NCI-H1417 treated with DMSO at 0.1 percent for 48 hours (cell line): Measurements from ENCODE around the gene KIF6.

ENCODE experiments used
- DNase-seq: peaks from one replicate; lab custom pipeline; 2025; lab: John Stamatoyannopoulos, UW

Gene KIF6

DNA sequence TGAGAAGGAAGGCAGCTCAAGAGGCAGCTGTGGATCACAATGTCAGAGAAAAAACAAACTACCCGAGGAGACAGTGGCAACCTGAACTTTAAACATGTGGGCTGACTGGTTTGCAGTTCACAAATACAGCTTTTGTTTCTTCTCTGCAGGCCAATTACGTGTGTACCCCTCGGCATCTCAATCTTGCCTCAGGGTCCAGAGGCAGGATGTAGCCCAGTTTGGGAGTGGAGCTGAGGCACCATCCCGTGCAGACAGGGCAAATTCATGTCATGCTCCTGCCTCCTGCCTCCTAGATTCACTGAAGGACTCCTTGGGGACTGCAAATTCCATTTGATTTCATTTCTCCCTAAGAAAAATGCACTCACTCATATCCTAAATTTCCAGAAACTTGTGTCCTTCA lies 308.5 kb downstream of the KIF6 start:
- DNase-seq = no peak

DNA sequence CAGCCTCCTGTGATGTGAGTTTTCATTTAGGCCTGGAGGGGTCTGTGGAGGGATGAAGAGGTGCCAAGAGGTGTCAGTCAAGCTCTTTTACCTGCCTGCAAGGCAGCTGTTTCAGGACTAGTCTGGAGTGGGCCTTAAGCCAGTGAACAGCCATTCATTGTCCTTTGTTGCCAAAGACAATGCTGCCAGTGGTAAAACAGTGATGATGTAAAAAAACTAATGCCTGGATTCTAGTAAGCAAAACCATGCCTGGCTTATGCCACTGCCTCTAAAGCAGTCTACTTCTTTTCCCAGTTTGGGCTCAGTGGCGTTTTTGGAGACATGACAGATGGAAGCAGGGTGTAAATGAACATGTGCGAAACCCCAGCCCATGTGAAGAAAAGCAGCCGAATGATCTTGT lies 309.2 kb downstream of the KIF6 start:
- DNase-seq = no peak

DNA sequence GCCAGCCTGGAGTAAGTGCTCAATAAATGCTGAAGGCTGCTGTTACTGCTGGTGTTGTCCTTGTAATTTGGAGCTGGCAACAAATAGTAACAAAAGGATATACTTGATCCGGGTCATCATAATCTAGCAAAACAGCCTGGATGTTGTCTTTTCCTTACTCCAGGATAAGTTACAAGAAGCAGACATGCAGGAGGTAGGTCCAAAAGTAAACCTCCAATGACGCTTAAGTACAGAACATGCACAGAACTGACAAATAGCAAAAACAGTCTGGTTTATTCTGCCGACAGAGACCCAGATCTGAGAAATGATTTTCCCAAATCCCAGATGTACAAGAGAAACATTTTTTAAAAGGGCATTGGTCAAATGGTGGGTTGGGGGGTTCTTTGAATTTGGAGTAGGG lies 309.7 kb downstream of the KIF6 start:
- DNase-seq = no peak

GRCh38 chr6:39411465-39411864 lies 313.7 kb downstream of the KIF6 start:
- no peak for DNase-seq

DNA sequence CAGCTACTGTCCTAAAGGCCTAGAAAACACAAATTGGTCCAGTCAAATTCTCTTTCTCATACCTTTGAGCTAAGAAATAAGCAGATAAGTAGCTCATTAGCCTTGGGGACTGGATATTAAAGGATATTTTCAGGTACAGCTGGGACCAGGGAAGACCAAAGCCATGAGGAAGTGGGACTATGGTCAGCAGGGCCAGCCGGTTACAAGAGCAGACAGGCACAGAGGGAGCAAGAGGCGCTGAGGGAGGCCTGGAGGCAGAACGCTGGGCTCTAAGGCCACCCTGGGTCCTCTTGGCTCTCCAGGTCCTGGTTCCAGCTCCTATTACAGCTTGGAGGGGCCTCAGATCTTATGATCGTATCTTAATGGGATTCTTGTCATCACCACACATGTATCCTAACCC lies 314.2 kb downstream of the KIF6 start:
- no peak for DNase-seq

DNA sequence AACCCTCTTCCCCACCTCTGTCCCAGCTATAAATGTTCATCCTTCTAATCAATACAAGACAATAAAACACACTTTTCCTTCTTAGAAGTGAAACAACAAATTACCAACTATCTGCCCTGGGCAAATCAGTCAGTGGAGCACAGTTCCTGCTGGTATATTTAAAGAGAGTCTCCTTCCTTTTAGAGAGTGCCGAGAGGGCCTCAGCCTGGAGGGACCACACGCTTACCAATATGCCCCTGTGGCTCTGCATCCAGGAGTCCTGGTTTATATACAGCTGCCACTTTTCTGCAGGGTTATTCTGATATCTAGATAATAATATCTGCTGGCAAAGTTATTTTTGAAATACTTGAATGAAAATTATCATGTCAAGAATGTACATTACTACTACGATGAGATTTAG lies 315.3 kb downstream of the KIF6 start:
- no peak for DNase-seq

- DNase-seq = no peak
Measured at GRCh38 chr6:39407446-39407993, 317.7 kb downstream of the KIF6 start.

- DNase-seq = no peak
Measured at GRCh38 chr6:39404312-39404711, 320.9 kb downstream of the KIF6 start.

DNA sequence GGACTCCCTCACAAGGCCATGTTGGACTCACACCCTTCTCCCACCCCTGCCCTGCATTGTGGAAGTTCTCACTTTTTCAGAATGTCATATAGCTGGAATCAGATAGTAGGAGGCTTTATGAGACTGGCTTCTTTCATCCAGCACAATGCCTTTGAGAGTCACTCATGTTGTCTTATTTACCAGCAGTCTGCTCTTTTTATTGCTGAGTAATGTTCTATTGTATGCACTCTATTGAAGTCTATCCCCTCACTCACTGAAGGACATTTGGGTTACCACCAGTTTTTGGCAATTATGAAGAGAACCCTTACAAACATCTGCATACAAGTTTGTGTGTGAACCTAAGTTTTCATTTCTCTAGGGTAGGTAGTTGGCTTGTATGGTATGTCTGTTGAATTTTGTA lies 321.9 kb downstream of the KIF6 start:
- no peak for DNase-seq

GRCh38 chr6:39402239-39402751 lies 322.9 kb downstream of the KIF6 start:
- no peak for DNase-seq

DNA sequence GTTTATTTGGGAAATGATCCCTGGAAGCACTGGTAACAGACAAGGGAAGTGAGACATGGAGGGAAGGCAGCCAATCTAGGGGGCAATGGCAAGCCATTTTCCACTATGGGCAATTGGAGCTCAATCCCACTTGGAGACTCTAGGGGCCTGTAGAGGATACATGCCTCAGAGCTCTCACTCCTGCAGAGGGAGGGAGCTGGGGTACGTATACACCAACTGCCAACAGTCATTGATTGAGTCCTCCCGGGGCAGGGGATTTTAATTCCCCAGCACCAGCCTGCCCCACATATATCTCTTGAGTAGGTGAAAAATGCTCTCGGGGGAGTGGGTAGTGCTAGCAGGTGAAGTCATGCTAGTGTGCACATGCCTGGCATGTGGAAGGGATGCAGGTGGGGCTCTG lies 323.8 kb downstream of the KIF6 start:
- no peak for DNase-seq

DNA sequence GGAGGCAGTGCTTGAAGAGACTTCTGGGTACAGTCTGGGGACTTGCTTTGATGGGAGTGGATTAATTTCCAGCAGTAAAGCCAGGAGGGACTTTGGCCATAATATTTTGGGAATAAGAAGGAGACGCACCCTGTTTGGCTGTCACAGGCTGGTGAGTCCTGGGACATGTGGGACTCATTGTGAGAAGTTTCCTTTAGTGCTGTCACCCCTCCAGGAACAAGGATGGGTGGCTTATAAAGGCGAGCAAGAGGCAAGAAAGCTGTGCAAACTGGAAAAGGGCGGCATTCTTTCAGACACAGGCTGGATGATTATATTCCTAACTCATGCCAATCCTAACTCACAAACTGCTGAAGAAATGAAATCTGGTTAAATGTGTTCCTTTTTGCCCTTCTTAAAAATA lies 325.2 kb downstream of the KIF6 start:
- no peak for DNase-seq

DNA sequence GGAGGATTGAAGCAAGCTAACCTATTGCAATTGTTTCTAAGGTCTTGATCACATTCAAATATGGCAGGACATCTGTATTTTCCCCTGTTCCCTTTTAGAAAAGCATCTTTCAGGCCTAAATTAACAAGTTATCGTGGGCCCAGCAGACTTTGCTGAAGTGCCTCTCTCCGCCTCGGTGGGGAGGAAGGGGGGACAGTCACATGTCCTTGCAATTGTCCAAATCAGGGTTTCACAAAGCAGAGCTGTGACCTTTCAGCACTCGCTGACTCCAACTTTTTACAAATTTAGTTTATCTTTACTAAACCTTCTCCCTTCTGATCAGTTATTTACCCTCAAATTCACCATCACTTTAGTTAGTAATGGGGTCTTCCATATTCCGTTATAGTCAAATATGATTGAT lies 328.4 kb downstream of the KIF6 start:
- no peak for DNase-seq

DNA sequence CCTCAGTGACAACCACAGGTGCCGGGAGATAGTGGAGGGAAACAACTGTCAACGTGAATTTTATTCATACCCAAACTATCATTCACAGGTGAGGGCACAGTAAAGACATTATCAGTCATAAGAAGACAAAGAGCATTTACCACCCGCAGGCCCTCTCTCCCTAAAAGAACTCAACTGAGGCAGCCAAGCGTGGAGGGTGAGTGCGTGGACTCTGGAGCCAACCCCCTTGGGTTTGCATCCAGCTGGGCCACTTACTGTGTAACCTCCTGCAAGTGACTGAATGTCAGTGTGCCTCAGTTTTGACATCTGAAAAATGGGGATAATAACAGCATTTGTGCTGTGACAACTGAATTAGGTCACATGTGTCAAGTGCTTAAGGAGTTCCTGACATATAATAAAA lies 332.1 kb downstream of the KIF6 start:
- no peak for DNase-seq

DNA sequence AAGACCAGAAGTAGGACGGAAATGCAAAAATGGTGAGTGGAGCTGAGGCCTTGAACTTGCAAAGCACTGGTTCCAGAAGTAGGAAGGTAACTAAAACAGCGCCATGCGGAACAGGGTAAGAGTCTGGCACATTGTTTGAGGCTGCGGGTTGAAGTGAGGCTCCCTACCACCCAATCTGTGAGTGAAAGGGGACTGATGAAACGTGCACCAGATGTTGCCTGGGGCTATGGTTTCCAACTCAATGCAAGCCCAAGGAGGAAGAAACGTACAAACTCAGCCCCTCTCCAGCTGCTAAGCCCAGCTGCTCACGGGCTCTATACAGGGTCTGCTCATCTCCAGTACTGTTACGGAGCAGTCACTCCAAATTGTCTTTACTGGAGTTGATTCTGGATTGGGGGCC lies 334.0 kb downstream of the KIF6 start:
- DNase-seq = no peak

DNA sequence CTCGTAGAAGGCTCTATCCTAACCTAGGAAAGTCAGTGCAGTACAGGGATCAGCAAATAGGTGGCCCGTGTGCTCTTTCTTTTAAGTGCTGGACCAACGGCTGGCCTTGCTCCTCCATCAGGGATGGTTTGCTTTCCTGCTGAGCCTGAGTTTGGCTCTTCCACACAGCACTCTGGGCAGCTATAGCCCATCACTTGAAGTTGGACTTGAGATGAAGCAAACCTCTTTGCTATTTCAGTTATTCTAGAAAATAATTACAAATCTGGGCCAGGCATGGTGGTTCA lies 335.8 kb downstream of the KIF6 start:
- no peak for DNase-seq

- DNase-seq = no peak
Measured at GRCh38 chr6:39388606-39389483, 336.4 kb downstream of the KIF6 start.

DNA sequence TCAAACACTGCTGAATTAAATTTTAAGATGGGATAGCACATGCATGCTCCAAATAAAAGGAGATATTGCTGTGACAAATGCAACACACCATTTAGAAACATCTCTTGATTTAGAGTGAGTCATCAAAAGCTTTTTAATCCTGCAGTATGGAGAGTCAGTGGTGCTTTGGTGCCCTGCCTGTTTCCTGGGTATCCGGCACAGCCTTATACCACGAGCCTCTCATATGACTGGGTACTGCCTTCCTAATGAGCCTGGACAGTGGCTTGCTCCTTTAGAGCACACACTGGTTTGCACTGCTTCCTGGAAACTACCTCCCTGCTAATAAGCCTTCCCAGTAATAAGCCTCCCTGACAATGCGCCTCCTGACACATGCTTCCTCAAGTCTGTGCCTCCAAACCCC lies 337.4 kb downstream of the KIF6 start:
- DNase-seq = no peak

- no peak for DNase-seq
Measured at GRCh38 chr6:39386487-39386886, 338.7 kb downstream of the KIF6 start.

DNA sequence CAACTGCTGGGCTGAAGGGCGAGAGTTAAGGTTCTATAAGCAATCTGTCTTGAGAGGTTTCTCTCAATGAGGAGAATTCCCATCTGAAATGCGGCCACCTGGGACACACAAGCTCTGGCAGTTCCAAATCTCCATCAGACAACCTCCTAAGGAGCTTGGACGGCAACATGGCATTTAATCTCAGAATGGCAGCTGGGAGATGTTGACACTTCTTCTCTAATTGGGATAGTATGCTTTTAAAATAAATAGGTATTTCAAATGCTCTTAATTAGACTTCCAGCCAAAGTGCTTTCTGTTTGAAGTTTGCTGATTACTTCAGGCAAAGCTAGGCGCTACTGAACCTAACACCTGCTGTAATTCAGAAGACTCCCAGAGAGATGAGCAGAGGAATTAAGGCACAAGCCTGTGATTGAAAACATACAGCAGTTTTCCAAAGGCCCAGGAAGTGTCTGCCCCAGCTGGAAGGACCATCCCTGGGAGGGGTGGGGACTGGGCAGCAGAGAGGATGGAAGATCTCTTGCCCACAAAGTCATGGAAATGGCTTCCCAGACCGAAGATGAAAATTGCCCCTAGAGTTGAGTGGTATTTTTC lies 343.6 kb downstream of the KIF6 start:
- DNase-seq = no peak

DNA sequence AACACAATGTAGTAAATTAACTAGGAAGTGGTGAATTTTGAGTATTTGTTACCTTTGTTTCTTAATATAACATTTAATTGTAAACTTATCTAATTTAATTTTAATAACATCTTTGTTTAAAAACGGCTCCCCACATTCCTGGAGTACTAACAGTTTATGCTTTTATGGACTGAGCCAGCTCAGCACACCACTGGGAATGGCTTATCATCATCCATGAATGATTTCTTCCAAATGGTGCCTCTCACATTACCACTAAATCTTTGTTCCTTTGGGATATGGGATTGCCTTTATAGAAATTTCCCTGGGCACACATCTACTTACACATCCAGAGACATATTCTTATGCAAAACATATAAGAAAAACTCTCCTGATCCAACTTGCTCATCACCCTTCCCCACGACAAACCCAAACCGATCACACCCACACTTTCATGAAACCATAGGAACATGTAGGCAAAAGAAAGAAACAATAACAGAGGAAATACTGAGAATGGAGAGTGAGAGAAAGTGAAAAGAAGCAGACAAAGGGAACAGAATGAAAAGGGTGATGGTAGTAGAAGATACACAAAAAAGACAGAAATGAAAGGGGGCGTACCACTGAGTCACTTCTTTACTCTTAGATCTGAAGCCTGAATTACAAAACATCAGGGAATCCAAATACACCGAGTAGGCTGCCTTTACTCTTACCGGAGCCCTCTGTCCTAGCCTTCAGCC lies 344.2 kb downstream of the KIF6 start:
- no peak for DNase-seq

- DNase-seq = no peak
Measured at GRCh38 chr6:39378960-39379425, 346.2 kb downstream of the KIF6 start.
